Small intestine (tissue), 16 donors: ENCODE results near the gene CPD. TPM values are rescaled to one million over a fixed set of nuclear protein-coding genes. Genes with fewer than 3 reads are reported as not detected.
A peak's percentile ranks its signal among the peaks of the same experiment; 100 is the strongest.

Experiments
- DNase-seq, 2 donors: peaks; one replicate each; pipeline versions ENCODE4 v3.0.0 to v3.0.0-alpha.2; 2013
- FAIRE-seq: peaks from 2 replicates; lab custom pipeline; 2012; peaks lifted over from hg19 to GRCh38; lab: Jason Lieb, UNC
- H3K27ac ChIP-seq, 3 donors: one replicate each; pipeline ENCODE4 v1.5.1; 2013; ENCODE audit warnings: low read length in 2 of 3, mild to moderate bottlenecking in 2 of 3, control low read depth in 1 of 3, inconsistent platforms in 1 of 3, low read depth in 1 of 3, moderate library complexity in 1 of 3
- H3K27me3 ChIP-seq, 3 donors: one replicate each; pipeline ENCODE4 v1.6.1; 2013; ENCODE audit warnings: low read length in 3 of 3, inconsistent platforms in 1 of 3; ENCODE audit not compliant: control insufficient read depth in 3 of 3, insufficient read depth in 3 of 3
- H3K36me3 ChIP-seq, 3 donors: one replicate each; pipeline ENCODE4 v1.6.1; 2013; ENCODE audit warnings: low read length in 3 of 3, inconsistent platforms in 1 of 3, low read depth in 1 of 3, mild to moderate bottlenecking in 1 of 3, moderate library complexity in 1 of 3; ENCODE audit not compliant: control insufficient read depth in 3 of 3, insufficient read depth in 2 of 3
- H3K4me1 ChIP-seq, 3 donors: one replicate each; pipeline ENCODE4 v1.6.1; 2013; ENCODE audit warnings: low read length in 2 of 3, inconsistent platforms in 1 of 3, low read depth in 1 of 3, mild to moderate bottlenecking in 1 of 3, moderate library complexity in 1 of 3; ENCODE audit not compliant: control insufficient read depth in 3 of 3, insufficient read depth in 2 of 3
- H3K4me3 ChIP-seq, 3 donors: one replicate each; pipeline ENCODE4 v1.5.1; 2013; ENCODE audit warnings: low read length in 3 of 3, control low read depth in 1 of 3, inconsistent platforms in 1 of 3, low read depth in 1 of 3, mild to moderate bottlenecking in 1 of 3, moderate library complexity in 1 of 3
- H3K9me3 ChIP-seq, 2 donors: one replicate each; pipeline ENCODE4 v1.6.1; 2013; ENCODE audit warnings: low read depth in 1 of 2, low read length in 1 of 2; ENCODE audit not compliant: control insufficient read depth in 2 of 2, insufficient read depth in 1 of 2
- WGBS, 3 donors: extraction: QIAGEN DNeasy Blood & Tissue Kit; methylation state at CpG; one replicate each; pipeline ENCODE4 v1.1.7; 2013; 5-methylcytosine and 5-hydroxymethylcytosine counted together
- long read RNA-seq, 10 donors: transcript quantifications; one replicate each; lab custom pipeline, GENCODE V29; 2026
- polyA plus RNA-seq, 4 donors: library from polyadenylated mRNA; stranded (reverse) in 3 of 4; unstranded in 1 of 4; fragments of 200-250 nt in 3 of 4; fragments of 120-200 nt in 1 of 4; gene quantifications; one replicate each; pipeline versions ENCODE4 v1.2.1 to v1.2.3, GENCODE V29; 2013
- donor health status: healthy with polysubstance abuse.
- donor health status: control.
- donor health status: control.
- donor health status: Bipolar disorder and iron deficiency.
- donor health status: healthy.

CPD gene
- 10 to 100 TPM in 3 of 4 donors, 1 to 10 TPM in 1; 6.2 to 64.1 (median 13.4) TPM for polyA plus RNA-seq
- long read RNA-seq, donor 1 = 0 reads
- long read RNA-seq, donor 2, full-length matches to known transcripts = 3 of 3 reads
- long read RNA-seq, donor 2, partial matches to known transcripts = 0 of 3 reads
- long read RNA-seq, donor 2, other reads (novel, unspliced or antisense) = 0 of 3 reads
- long read RNA-seq, donor 3, full-length matches to known transcripts = 3 of 8 reads
- long read RNA-seq, donor 3, partial matches to known transcripts = 5 of 8 reads
- long read RNA-seq, donor 3, other reads (novel, unspliced or antisense) = 0 of 8 reads
- long read RNA-seq, donor 4 = 0 reads
- long read RNA-seq, donor 5, partial matches to known transcripts = 0 of 1 reads
- long read RNA-seq, donor 5, other reads (novel, unspliced or antisense) = 0 of 1 reads
- long read RNA-seq, donor 6, full-length matches to known transcripts = 4 of 4 reads
- long read RNA-seq, donor 6, partial matches to known transcripts = 0 of 4 reads
- long read RNA-seq, donor 6, other reads (novel, unspliced or antisense) = 0 of 4 reads
- long read RNA-seq, donor 7, full-length matches to known transcripts = 5 of 5 reads
- long read RNA-seq, donor 7, partial matches to known transcripts = 0 of 5 reads
- long read RNA-seq, donor 7, other reads (novel, unspliced or antisense) = 0 of 5 reads
- long read RNA-seq, donor 8, full-length matches to known transcripts = 1 of 1 reads
- long read RNA-seq, donor 8, partial matches to known transcripts = 0 of 1 reads
- long read RNA-seq, donor 8, other reads (novel, unspliced or antisense) = 0 of 1 reads
- long read RNA-seq, donor 9, partial matches to known transcripts = 0 of 1 reads
- long read RNA-seq, donor 9, other reads (novel, unspliced or antisense) = 0 of 1 reads
- long read RNA-seq, donor 10, full-length matches to known transcripts = 5 of 5 reads
- long read RNA-seq, donor 10, partial matches to known transcripts = 0 of 5 reads
- long read RNA-seq, donor 10, other reads (novel, unspliced or antisense) = 0 of 5 reads

- 0 to 1% (median 0%) methylated on average over 49 to 59 of the region's 59 CpGs for WGBS, 3 donors
- no peak for FAIRE-seq
- H3K4me1 ChIP-seq = peaks cover 0 to 21% (median 10%) of the 10 kb centered on the region in 3 donors
Measured at GRCh38 chr17:30378825-30379302, at the start of gene CPD. CPD (plus strand) TSS chr17:30378927; CDS start chr17:30378981, 54 bp downstream.

GRCh38 chr17:30332057-30332542, 46.6 kb upstream of the CPD start:
- H3K9me3 ChIP-seq = no peaks in the 10 kb centered on the region
- H3K27ac ChIP-seq = peak overlapping the region in 1 of 3 donors; percentile 91
- peaks cover 0 to 36% (median 2%) of the 10 kb centered on the region in 3 donors for H3K4me1 ChIP-seq
- WGBS, 3 donors = 12 to 25% (median 20%) methylated on average over 4 of the region's 4 CpGs
- no peaks in the 10 kb centered on the region for H3K36me3 ChIP-seq
- FAIRE-seq (no peak), DNase-seq (peak; percentile 84 to 87)
- no peak overlapping the region for H3K4me3 ChIP-seq
- H3K27me3 ChIP-seq = no peaks in the 10 kb centered on the region

More at GRCh38 chr17:30378825-30379302, at the start of gene CPD:
- DNase-seq = peak; percentile 97 to 98
- H3K9me3 ChIP-seq = no peaks in the 10 kb centered on the region
- no peaks in the 10 kb centered on the region for H3K27me3 ChIP-seq
- no peaks in the 10 kb centered on the region for H3K36me3 ChIP-seq
- H3K27ac ChIP-seq = peak within 1 kb of the TSS; percentile 64 to 90 (median 83)
- peak within 1 kb of the TSS; percentile 67 to 99 (median 96) for H3K4me3 ChIP-seq

DNA sequence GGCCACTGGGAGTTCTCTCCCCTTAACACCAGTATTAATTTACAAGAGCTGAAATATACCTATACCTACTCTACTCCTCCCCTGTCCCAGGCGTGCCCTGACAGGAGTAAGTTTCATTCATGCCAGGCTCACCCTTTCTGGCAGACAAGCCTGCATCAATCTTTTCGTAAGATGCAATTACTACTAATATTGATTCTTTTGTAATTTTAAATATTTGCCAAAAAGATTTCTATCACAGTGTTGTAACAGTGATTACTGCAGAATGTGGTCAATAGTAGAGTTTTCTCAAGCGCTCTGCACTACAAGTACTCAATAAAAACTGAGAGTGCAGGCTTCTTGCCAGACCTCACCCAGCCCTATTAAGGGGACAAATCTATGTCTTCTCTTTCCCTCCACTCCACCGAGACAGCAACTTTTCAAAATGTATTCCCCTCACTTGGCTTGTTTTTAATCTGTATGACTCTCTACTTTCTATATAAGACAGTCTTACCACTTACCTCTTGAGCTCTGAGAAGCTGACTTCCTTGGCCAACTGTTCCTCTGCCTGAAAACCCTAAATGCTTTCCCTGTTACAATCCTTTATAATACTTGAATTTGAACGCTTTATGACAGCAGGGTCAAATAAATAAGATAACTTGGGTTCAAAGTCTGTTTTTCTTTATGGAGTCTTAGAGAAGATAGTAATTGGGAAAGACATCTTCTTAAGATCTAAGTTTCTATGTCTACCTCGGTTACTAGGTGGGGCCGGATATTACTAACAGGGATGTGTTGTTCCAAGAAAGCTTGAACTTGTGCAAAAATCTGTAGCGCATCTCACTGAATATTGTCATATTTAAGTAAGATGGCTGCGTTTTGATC, 45.0 kb upstream of the CPD start, which contains the start of gene TMIGD1:
Gene TMIGD1 (minus strand): TSS at position 555 of the 858 bp plus-strand sequence. CDS start 1,924 bp downstream, outside the sequence.
- DNase-seq (peak in 1 of 2 donors; percentile 63), FAIRE-seq (no peak)
- H3K4me3 ChIP-seq = no peak within 1 kb of the TSS
- H3K9me3 ChIP-seq = no peaks in the 10 kb centered on the region
- H3K36me3 ChIP-seq = no peaks in the 10 kb centered on the region
- peak within 1 kb of the TSS in 1 of 3 donors; percentile 91 for H3K27ac ChIP-seq
- 52 to 76% (median 64%) methylated on average over 9 of the region's 9 CpGs for whole genome bisulfite sequencing, 3 donors
- H3K27me3 ChIP-seq = no peaks in the 10 kb centered on the region
- peaks cover 0 to 43% (median 2%) of the 10 kb centered on the region in 3 donors for H3K4me1 ChIP-seq

- no peaks in the 10 kb centered on the region for H3K27me3 ChIP-seq
- H3K27ac ChIP-seq = peak overlapping the region in 1 of 3 donors; percentile 72
- peaks cover 0 to 43% (median 2%) of the 10 kb centered on the region in 3 donors for H3K4me1 ChIP-seq
- no peak overlapping the region for H3K4me3 ChIP-seq
- H3K9me3 ChIP-seq = no peaks in the 10 kb centered on the region
- FAIRE-seq = no peak
- WGBS, 3 donors = 90 to 92% (median 92%) methylated on average over 4 of the region's 4 CpGs
- no peaks in the 10 kb centered on the region for H3K36me3 ChIP-seq
- DNase-seq = no peak
Measured at GRCh38 chr17:30334421-30334820, 44.3 kb upstream of the CPD start.

- 18 to 40% (median 22%) methylated on average over 8 of the region's 8 CpGs for WGBS, 3 donors
- FAIRE-seq = no peak
Measured at GRCh38 chr17:30336369-30337171, 42.2 kb upstream of the CPD start.

GRCh38 chr17:30337393-30337999, 41.2 kb upstream of the CPD start:
- DNase-seq (no peak), FAIRE-seq (no peak)
- Histone ChIP-seq H3K27ac (peak overlapping the region in 1 of 3 donors; percentile 82), H3K27me3 (no peaks in the 10 kb centered on the region), H3K9me3 (no peaks in the 10 kb centered on the region), H3K36me3 (no peaks in the 10 kb centered on the region), H3K4me3 (no peak overlapping the region), H3K4me1 (peaks cover 0 to 37% (median 2%) of the 10 kb centered on the region in 3 donors)
- WGBS, 3 donors = 91 to 99% (median 91%) methylated on average over 1 of the region's 1 CpG

More at GRCh38 chr17:30336369-30337171, 42.2 kb upstream of the CPD start:
- Histone ChIP-seq H3K4me3 (no peak overlapping the region), H3K9me3 (no peaks in the 10 kb centered on the region), H3K4me1 (peaks cover 0 to 47% (median 2%) of the 10 kb centered on the region in 3 donors), H3K36me3 (no peaks in the 10 kb centered on the region), H3K27ac (peak overlapping the region in 1 of 3 donors; percentile 82), H3K27me3 (no peaks in the 10 kb centered on the region)
- peak; percentile 87 to 93 for DNase-seq
